ENCODE data around the gene CUEDC1. TPM values are rescaled to one million over a fixed set of nuclear protein-coding genes. Genes with fewer than 3 reads are reported as not detected.
A peak's percentile ranks its signal among the peaks of the same experiment; 100 is the strongest.

CUEDC1 gene
- total and polyA plus RNA-seq, 2 of the 13 experiments (the other 11 are each of a cell fraction or from before 2014, with no cell fraction given) = 7.4 to 12.9 TPM

DNA sequence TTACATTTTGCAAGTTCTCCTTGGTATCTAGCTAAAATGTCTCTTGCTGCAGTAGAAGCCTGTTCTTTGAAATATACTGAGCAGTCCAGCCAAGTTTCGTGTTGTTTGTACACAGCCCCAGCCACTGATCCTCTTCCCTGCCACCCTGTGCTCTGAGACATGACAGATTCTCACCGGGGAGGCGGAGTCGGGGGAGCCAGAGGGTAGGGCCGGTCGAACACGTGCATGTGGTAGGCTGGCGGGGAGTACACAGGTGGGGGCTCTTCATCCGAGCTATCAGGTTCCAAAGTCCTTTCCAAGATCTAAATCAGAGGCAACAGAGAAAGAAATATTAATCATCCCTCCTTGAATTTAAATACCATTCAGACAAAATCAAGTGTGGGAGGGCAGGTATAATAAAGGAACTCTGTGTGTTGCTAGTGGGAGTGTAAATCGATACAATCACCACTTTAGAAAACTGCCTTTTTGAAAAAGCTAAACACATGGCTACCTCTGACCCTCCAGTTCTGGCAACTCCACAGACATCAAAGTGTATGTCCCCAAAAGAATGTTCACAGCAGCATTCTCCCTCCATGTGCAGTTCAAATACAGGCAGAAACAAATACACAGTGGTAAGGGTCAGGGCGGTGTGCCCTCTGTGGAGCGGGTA, 75.7 kb downstream of the CUEDC1 start (continued):
- TF ChIP-seq NCOR1 (IDR thresholded peaks at IDR 0.05; ENCODE audit: borderline replicate concordance, low read length) = peak; percentile 91
- TF ChIP-seq ERF (CRISPR knock-in tag; IDR thresholded peaks at IDR 0.05) = no peak
- peak; percentile 83 for TF ChIP-seq NR2F2 (IDR thresholded peaks at IDR 0.05; ENCODE audit: borderline replicate concordance, low read depth)
- TF ChIP-seq ZNF746 (CRISPR knock-in tag; IDR thresholded peaks at IDR 0.05) = peak; percentile 52; the same call in 1 of the 2 replicates
- TF ChIP-seq HOXA7 (CRISPR knock-in tag; IDR thresholded peaks at IDR 0.05) = 0 out of 2 replicates have a peak, but pooled peaks have one; percentile 42
- no peak for TF ChIP-seq ZNF263 (CRISPR knock-in tag; IDR thresholded peaks at IDR 0.05)
- TF ChIP-seq SCMH1 (CRISPR knock-in tag; IDR thresholded peaks at IDR 0.05; ENCODE audit: borderline replicate concordance) = no peak
- TF ChIP-seq LCORL (IDR thresholded peaks at IDR 0.05) = no peak
- TF ChIP-seq LCORL (CRISPR knock-in tag; IDR thresholded peaks at IDR 0.05) = peak; percentile 70; the same call in 1 of the 2 replicates
- TF ChIP-seq TOE1 (CRISPR knock-in tag; IDR thresholded peaks at IDR 0.05) = no peak
- TF ChIP-seq, protein P1, sequence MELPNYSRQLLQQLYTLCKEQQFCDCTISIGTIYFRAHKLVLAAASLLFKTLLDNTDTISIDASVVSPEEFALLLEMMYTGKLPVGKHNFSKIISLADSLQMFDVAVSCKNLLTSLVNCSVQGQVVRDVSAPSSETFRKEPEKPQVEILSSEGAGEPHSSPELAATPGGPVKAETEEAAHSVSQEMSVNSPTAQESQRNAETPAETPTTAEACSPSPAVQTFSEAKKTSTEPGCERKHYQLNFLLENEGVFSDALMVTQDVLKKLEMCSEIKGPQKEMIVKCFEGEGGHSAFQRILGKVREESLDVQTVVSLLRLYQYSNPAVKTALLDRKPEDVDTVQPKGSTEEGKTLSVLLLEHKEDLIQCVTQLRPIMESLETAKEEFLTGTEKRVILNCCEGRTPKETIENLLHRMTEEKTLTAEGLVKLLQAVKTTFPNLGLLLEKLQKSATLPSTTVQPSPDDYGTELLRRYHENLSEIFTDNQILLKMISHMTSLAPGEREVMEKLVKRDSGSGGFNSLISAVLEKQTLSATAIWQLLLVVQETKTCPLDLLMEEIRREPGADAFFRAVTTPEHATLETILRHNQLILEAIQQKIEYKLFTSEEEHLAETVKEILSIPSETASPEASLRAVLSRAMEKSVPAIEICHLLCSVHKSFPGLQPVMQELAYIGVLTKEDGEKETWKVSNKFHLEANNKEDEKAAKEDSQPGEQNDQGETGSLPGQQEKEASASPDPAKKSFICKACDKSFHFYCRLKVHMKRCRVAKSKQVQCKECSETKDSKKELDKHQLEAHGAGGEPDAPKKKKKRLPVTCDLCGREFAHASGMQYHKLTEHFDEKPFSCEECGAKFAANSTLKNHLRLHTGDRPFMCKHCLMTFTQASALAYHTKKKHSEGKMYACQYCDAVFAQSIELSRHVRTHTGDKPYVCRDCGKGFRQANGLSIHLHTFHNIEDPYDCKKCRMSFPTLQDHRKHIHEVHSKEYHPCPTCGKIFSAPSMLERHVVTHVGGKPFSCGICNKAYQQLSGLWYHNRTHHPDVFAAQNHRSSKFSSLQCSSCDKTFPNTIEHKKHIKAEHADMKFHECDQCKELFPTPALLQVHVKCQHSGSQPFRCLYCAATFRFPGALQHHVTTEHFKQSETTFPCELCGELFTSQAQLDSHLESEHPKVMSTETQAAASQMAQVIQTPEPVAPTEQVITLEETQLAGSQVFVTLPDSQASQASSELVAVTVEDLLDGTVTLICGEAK (IDR thresholded peaks at IDR 0.05) = no peak
- TF ChIP-seq, protein P1 (CRISPR knock-in tag; IDR thresholded peaks at IDR 0.05) = no peak
- TF ChIP-seq PHF5A (CRISPR knock-in tag; IDR thresholded peaks at IDR 0.05; ENCODE audit: low read depth, unreplicated experiment) = no peak
- no peak for TF ChIP-seq ZSCAN9 (CRISPR knock-in tag; IDR thresholded peaks at IDR 0.05; ENCODE audit: borderline replicate concordance)
- TF ChIP-seq, protein P2, sequence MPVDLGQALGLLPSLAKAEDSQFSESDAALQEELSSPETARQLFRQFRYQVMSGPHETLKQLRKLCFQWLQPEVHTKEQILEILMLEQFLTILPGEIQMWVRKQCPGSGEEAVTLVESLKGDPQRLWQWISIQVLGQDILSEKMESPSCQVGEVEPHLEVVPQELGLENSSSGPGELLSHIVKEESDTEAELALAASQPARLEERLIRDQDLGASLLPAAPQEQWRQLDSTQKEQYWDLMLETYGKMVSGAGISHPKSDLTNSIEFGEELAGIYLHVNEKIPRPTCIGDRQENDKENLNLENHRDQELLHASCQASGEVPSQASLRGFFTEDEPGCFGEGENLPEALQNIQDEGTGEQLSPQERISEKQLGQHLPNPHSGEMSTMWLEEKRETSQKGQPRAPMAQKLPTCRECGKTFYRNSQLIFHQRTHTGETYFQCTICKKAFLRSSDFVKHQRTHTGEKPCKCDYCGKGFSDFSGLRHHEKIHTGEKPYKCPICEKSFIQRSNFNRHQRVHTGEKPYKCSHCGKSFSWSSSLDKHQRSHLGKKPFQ (CRISPR knock-in tag; IDR thresholded peaks at IDR 0.05; ENCODE audit: insufficient replicate concordance) = peak; percentile 69
- no peak for TF ChIP-seq SYNCRIP (IDR thresholded peaks at IDR 0.05; ENCODE audit: insufficient read depth, low read depth, low read length)
- peak; percentile 48; the same call in 1 of the 2 replicates for TF ChIP-seq CREM (IDR thresholded peaks at IDR 0.05)
- no peak for TF ChIP-seq CREM (CRISPR knock-in tag; IDR thresholded peaks at IDR 0.05)
- TF ChIP-seq ZNF816 (CRISPR knock-in tag; IDR thresholded peaks at IDR 0.05; ENCODE audit: borderline replicate concordance) = no peak
- TF ChIP-seq PLRG1 (conservative IDR thresholded peaks at IDR 0.05) = no peak
- TF ChIP-seq ZKSCAN5 (CRISPR knock-in tag; IDR thresholded peaks at IDR 0.05) = no peak
- 0 out of 2 replicates have a peak, but pooled peaks have one; percentile 32 for TF ChIP-seq PITX1 (CRISPR knock-in tag; IDR thresholded peaks at IDR 0.05)

All from HepG2 (cell line).